Stomach smooth muscle (tissue), 2 donors: ENCODE measurements around the gene DLG1.

Source experiments
- H3K27ac ChIP-seq: one replicate; pipeline ENCODE4 v1.7.0; 2013; ENCODE audit warnings: mild to moderate bottlenecking, low read length, inconsistent platforms
- H3K27me3 ChIP-seq, 2 donors: one replicate each; pipeline ENCODE4 v1.7.0; 2013; ENCODE audit warnings: low read length in 2 of 2; ENCODE audit not compliant: insufficient read depth in 2 of 2, control insufficient read depth in 1 of 2
- H3K36me3 ChIP-seq, 2 donors: one replicate each; pipeline ENCODE4 v1.7.0; 2013; ENCODE audit warnings: low read length in 2 of 2; ENCODE audit not compliant: control insufficient read depth in 2 of 2, insufficient read depth in 2 of 2
- H3K4me1 ChIP-seq: one replicate; pipeline ENCODE4 v1.7.0; 2013; ENCODE audit warnings: low read length; ENCODE audit not compliant: control insufficient read depth, insufficient read depth
- H3K4me3 ChIP-seq, 2 donors: one replicate each; pipeline ENCODE4 v1.7.0; 2013; ENCODE audit warnings: low read length in 2 of 2
- H3K9ac ChIP-seq, 2 donors: one replicate each; pipeline ENCODE4 v1.7.0; 2013; ENCODE audit warnings: low read length in 2 of 2, mild to moderate bottlenecking in 1 of 2
- H3K9me3 ChIP-seq, 2 donors: one replicate each; pipeline ENCODE4 v1.7.0; 2013; ENCODE audit warnings: low read length in 2 of 2; ENCODE audit not compliant: control insufficient read depth in 2 of 2
- donor health status: healthy.
- donor health status: Pancreatic carcinoma.

Gene DLG1

GRCh38 chr3:196998966-196999760 is 299.2 kb downstream of the DLG1 start:
- Histone ChIP-seq H3K36me3 (no peaks in the 10 kb centered on the region), H3K4me3 (no peak overlapping the region), H3K4me1 (peaks cover 16% of the 10 kb centered on the region), H3K27me3 (no peaks in the 10 kb centered on the region), H3K9ac (no peak overlapping the region), H3K27ac (no peak overlapping the region), H3K9me3 (no peaks in the 10 kb centered on the region)

GRCh38 chr3:196997311-196997710 is 301.1 kb downstream of the DLG1 start:
- Histone ChIP-seq H3K9me3 (no peaks in the 10 kb centered on the region), H3K4me3 (no peak overlapping the region), H3K27me3 (no peaks in the 10 kb centered on the region), H3K27ac (no peak overlapping the region), H3K4me1 (peaks cover 3% of the 10 kb centered on the region), H3K9ac (no peak overlapping the region), H3K36me3 (no peaks in the 10 kb centered on the region)

- H3K9ac ChIP-seq, result no peak overlapping the region
- H3K4me1 ChIP-seq, result no peaks in the 10 kb centered on the region
- H3K9me3 ChIP-seq, result no peaks in the 10 kb centered on the region
- no peak overlapping the region for H3K27ac ChIP-seq
- H3K27me3 ChIP-seq, result no peaks in the 10 kb centered on the region
- no peak overlapping the region for H3K4me3 ChIP-seq
- no peaks in the 10 kb centered on the region for H3K36me3 ChIP-seq
Observed at GRCh38 chr3:196996454-196997265, 301.8 kb downstream of the DLG1 start.

- H3K36me3 ChIP-seq, result no peaks in the 10 kb centered on the region
- H3K4me1 ChIP-seq, result no peaks in the 10 kb centered on the region
- no peaks in the 10 kb centered on the region for H3K9me3 ChIP-seq
- H3K27me3 ChIP-seq, result no peaks in the 10 kb centered on the region
- no peak overlapping the region for H3K27ac ChIP-seq
- H3K4me3 ChIP-seq, result no peak overlapping the region
- no peak overlapping the region for H3K9ac ChIP-seq
Observed at GRCh38 chr3:196995646-196996355, 302.6 kb downstream of the DLG1 start.

- Histone ChIP-seq H3K27ac (no peak overlapping the region), H3K27me3 (no peaks in the 10 kb centered on the region), H3K36me3 (no peaks in the 10 kb centered on the region), H3K9ac (no peak overlapping the region), H3K9me3 (no peaks in the 10 kb centered on the region), H3K4me1 (no peaks in the 10 kb centered on the region), H3K4me3 (no peak overlapping the region)
Observed at GRCh38 chr3:196995027-196995426, 303.4 kb downstream of the DLG1 start.

GRCh38 chr3:196994056-196994455 is 304.4 kb downstream of the DLG1 start:
- Histone ChIP-seq H3K4me3 (no peak overlapping the region), H3K27me3 (no peaks in the 10 kb centered on the region), H3K36me3 (no peaks in the 10 kb centered on the region), H3K9me3 (no peaks in the 10 kb centered on the region), H3K27ac (no peak overlapping the region), H3K9ac (no peak overlapping the region), H3K4me1 (no peaks in the 10 kb centered on the region)
